C4-2B (cell line): ENCODE data around the gene LPAR6.

ENCODE experiments used
- CTCF ChIP-seq: fragments of 450-650 bp; conservative IDR thresholded peaks from 2 replicates; pipeline ENCODE4 v1.5.1; 2017; ENCODE audit warnings: mild to moderate bottlenecking
- ZFX ChIP-seq: fragments of 450-650 bp; IDR thresholded peaks from 2 replicates; pipeline ENCODE4 v1.6.1; 2017

GRCh38 chr13:48400850-48401291, 12.0 kb downstream of the LPAR6 start:
- TF ChIP-seq CTCF (no peak), ZFX (no peak)
